GM20431 (cell line): Measurements from ENCODE around the gene PIP5K1C.
"Not testable (repeated sequence)": the region's sequence is repeated elsewhere in the genome, so short reads cannot be mapped to it uniquely, and the experiment has no call there.

ENCODE experiments used
- in situ Hi-C: fragments of 300-500 bp; cut with MseI, MboI; formaldehyde crosslinking; loops from one replicate; pipeline ENCODE4 v1.15.0; 2020; ENCODE audit warnings: low sequenced_read_pairs; ENCODE audit not compliant: unreplicated experiment

Gene PIP5K1C

GRCh38 chr19:3632739-3633558 is 67.3 kb downstream of the PIP5K1C start:
- in situ Hi-C loops: no loop called here

- in situ Hi-C loops: no loop called here
These were observed 68.2 kb downstream of the PIP5K1C start for GRCh38 chr19:3632098-3632497.

- in situ Hi-C loops: no loop called here
These were observed 69.0 kb downstream of the PIP5K1C start for GRCh38 chr19:3631053-3631861.

GRCh38 chr19:3628766-3629165 is 71.5 kb downstream of the PIP5K1C start:
- in situ Hi-C loops: not testable (repeated sequence)

GRCh38 chr19:3627351-3627723 is 72.9 kb downstream of the PIP5K1C start:
- in situ Hi-C loops: no loop called here

- in situ Hi-C loops: no loop called here
These were observed 73.6 kb downstream of the PIP5K1C start, which contains the start of gene CACTIN for GRCh38 chr19:3626473-3627350. CACTIN (minus strand) TSS chr19:3626790; CDS start chr19:3626762, 28 bp downstream.

- in situ Hi-C loops: no loop called here
These were observed 74.2 kb downstream of the PIP5K1C start for GRCh38 chr19:3625996-3626472.

- in situ Hi-C loops: no loop called here
These were observed 76.6 kb downstream of the PIP5K1C start for GRCh38 chr19:3623716-3624115.

- in situ Hi-C loops: no loop called here
These were observed 78.0 kb downstream of the PIP5K1C start for GRCh38 chr19:3622224-3622623.

- in situ Hi-C loops: no loop called here
These were observed 78.6 kb downstream of the PIP5K1C start for GRCh38 chr19:3621689-3622088.

GRCh38 chr19:3620817-3621547 is 79.3 kb downstream of the PIP5K1C start:
- in situ Hi-C loops: no loop called here

GRCh38 chr19:3620145-3620816 is 80.0 kb downstream of the PIP5K1C start:
- in situ Hi-C loops: no loop called here

GRCh38 chr19:3619631-3620012 is 80.6 kb downstream of the PIP5K1C start:
- in situ Hi-C loops: no loop called here

- in situ Hi-C loops: no loop called here
These were observed 81.2 kb downstream of the PIP5K1C start for GRCh38 chr19:3618811-3619630.

- in situ Hi-C loops: no loop called here
These were observed 82.0 kb downstream of the PIP5K1C start for GRCh38 chr19:3618144-3618810.

- in situ Hi-C loops: no loop called here
These were observed 82.8 kb downstream of the PIP5K1C start for GRCh38 chr19:3617463-3617862.

- in situ Hi-C loops: no loop called here
These were observed 84.6 kb downstream of the PIP5K1C start for GRCh38 chr19:3615524-3616135.
